K562 (cell line): Measurements from ENCODE around the gene SOCS7. TPM values are rescaled to one million over a fixed set of nuclear protein-coding genes. Genes with fewer than 3 reads are reported as not detected.

Source experiments
- ATAC-seq: fragments of 200-7000 bp; cut with Tn5 transposase; 3 replicates; pipeline ENCODE4 v1.9.1; 2020; ENCODE audit warnings: moderate library complexity
- BruUV-seq: library from RNA; stranded (reverse); fragments of 400-500 nt; replicated peaks from 2 replicates; lab custom pipeline; 2021; lab: Mats Ljungman, UMichigan
- CTCF ChIA-PET: fragments of 300-600 bp; formaldehyde crosslinking; extraction: SDS; loops from one replicate; lab custom pipeline; 2021; ENCODE audit warnings: low intra/inter-chr PET ratio; lab: Yijun Ruan, JAX
- POLR2A ChIA-PET: fragments of 300-600, 350-650 bp; sonication (Branson Sonifier 250); formaldehyde crosslinking; extraction: SDS; loops from one replicate; lab custom pipeline; 2021; ENCODE audit warnings: antibody characterized with exemption, inconsistent platforms; lab: Yijun Ruan, JAX
- DNase-seq, 4 experiments: peaks; one replicate each; pipeline versions ENCODE4 v3.0.0 to v3.0.0-alpha.2; 2011 to 2018; ENCODE audit warnings: low spot score in 3 of 4, mixed read lengths in 3 of 4; ENCODE audit errors: extremely low read depth in 1 of 4
- FAIRE-seq: peaks from 2 replicates; lab custom pipeline; 2011; peaks lifted over from hg19 to GRCh38; lab: Jason Lieb, UNC
- H2AFZ ChIP-seq: 2 replicates; pipeline ENCODE4 v1.6.0; 2011; ENCODE audit warnings: low read depth, low read length, control low read depth, inconsistent platforms
- H3K27ac ChIP-seq: fragments of 200-600 bp; 3 replicates; pipeline ENCODE4 v1.8.0; 2011; ENCODE audit warnings: low read depth, mild to moderate bottlenecking, control low read depth, inconsistent platforms, low read length, moderate library complexity, mixed read lengths; ENCODE audit errors: extremely low read depth
- H3K27me3 ChIP-seq, 2 experiments: fragments of 300-600 bp in 1 of 2; 2 replicates in 1 of 2; 3 replicates in 1 of 2; pipeline versions ENCODE4 v1.6.0 to v1.8.0; 2011; ENCODE audit warnings: inconsistent platforms in 2 of 2, low read length in 2 of 2, mild to moderate bottlenecking in 1 of 2, mixed read lengths in 1 of 2, moderate library complexity in 1 of 2; ENCODE audit not compliant: control insufficient read depth in 2 of 2, insufficient read depth in 2 of 2
- H3K36me3 ChIP-seq: fragments of 300-600 bp; 3 replicates; pipeline ENCODE4 v1.8.0; 2011; ENCODE audit warnings: mild to moderate bottlenecking, low read length, inconsistent platforms; ENCODE audit not compliant: control insufficient read depth, insufficient read depth
- H3K4me1 ChIP-seq, 2 experiments: fragments of 200-600 bp in 1 of 2; replicated peaks in 1 of 2; 2 replicates in 1 of 2; 3 replicates in 1 of 2; pipeline versions ENCODE4 v1.5.1 to v1.8.0; 2011; ENCODE audit warnings: inconsistent platforms in 2 of 2, low read length in 2 of 2, mild to moderate bottlenecking in 1 of 2, mixed read lengths in 1 of 2, moderate library complexity in 1 of 2; ENCODE audit not compliant: control insufficient read depth in 2 of 2, insufficient read depth in 2 of 2
- H3K4me2 ChIP-seq: 2 replicates; pipeline ENCODE4 v1.6.1; 2011; ENCODE audit warnings: low read length, control low read depth, inconsistent platforms, mixed read lengths; ENCODE audit not compliant: insufficient read depth
- H3K4me3 ChIP-seq: fragments of 200-600 bp; sonication (generic), shearing (Covaris generic); 2 replicates; pipeline ENCODE4 v1.5.1; 2016; ENCODE audit warnings: control low read depth, inconsistent platforms
- H3K79me2 ChIP-seq: fragments of 200-600 bp; 3 replicates; pipeline ENCODE4 v1.8.0; 2011; ENCODE audit warnings: low read length, inconsistent platforms; ENCODE audit not compliant: control insufficient read depth, insufficient read depth
- H3K9ac ChIP-seq, 2 experiments: 2 replicates each; pipeline versions ENCODE4 v1.6.0 to v1.6.1; 2011; ENCODE audit warnings: low read depth in 2 of 2, low read length in 2 of 2, control low read depth in 1 of 2, inconsistent platforms in 1 of 2, mild to moderate bottlenecking in 1 of 2, mixed read lengths in 1 of 2; ENCODE audit not compliant: insufficient read depth in 1 of 2
- H3K9me1 ChIP-seq: one replicate; pipeline ENCODE4 v1.6.0; 2011; ENCODE audit warnings: inconsistent platforms, mild to moderate bottlenecking, low read length, moderate library complexity; ENCODE audit not compliant: control insufficient read depth, insufficient read depth
- H3K9me3 ChIP-seq: replicated peaks from 2 replicates; pipeline ENCODE4 v1.5.1; 2011; ENCODE audit warnings: low read depth, low read length, inconsistent platforms; ENCODE audit not compliant: control insufficient read depth, insufficient read depth
- H4K20me1 ChIP-seq: replicated peaks from 2 replicates; pipeline ENCODE4 v1.6.1; 2011; ENCODE audit warnings: low read length, inconsistent platforms, mixed read lengths; ENCODE audit not compliant: control insufficient read depth, insufficient read depth
- RFX1 ChIP-seq: fragments of 450-650 bp; IDR thresholded peaks from 2 replicates; pipeline ENCODE4 v1.6.1; 2016; ENCODE audit warnings: mild to moderate bottlenecking, moderate library complexity
- TCFL5 ChIP-seq: fragments of 250-450 bp; sonication (Bioruptor Pico); conservative IDR thresholded peaks from 2 replicates; pipeline ENCODE4 v1.6.1; 2021; ENCODE audit warnings: mild to moderate bottlenecking, moderate library complexity, matching md5 sums
- ZBTB17 ChIP-seq: fragments of 450-650 bp; formaldehyde crosslinking; IDR thresholded peaks from 2 replicates; pipeline ENCODE4 v1.4.0; 2020; ENCODE audit warnings: mild to moderate bottlenecking
- ZC3H11A ChIP-seq: IDR thresholded peaks from 2 replicates; pipeline ENCODE4 v1.6.1; 2012; ENCODE audit warnings: low read depth, low read length, improper control_type of control experiment
- ZFP30 ChIP-seq: fragments of 250-450 bp; sonication (Bioruptor Pico); IDR thresholded peaks from 2 replicates; pipeline ENCODE4 v1.8.0; 2022; ENCODE audit warnings: moderate library complexity, mild to moderate bottlenecking, inconsistent platforms, borderline replicate concordance
- ZNF436 ChIP-seq: fragments of 250-450, 450-650 bp; sonication (Bioruptor Pico); formaldehyde crosslinking; IDR thresholded peaks from 2 replicates; pipeline ENCODE4 v1.7.0; 2020; ENCODE audit warnings: mild to moderate bottlenecking
- WGBS: fragments of 100-300 bp; shearing (Covaris generic); methylation state at CpG from one replicate; pipeline ENCODE4 v1.1.6; 2016; ENCODE audit warnings: low coverage, mixed read lengths; ENCODE audit not compliant: insufficient coverage; ENCODE audit errors: missing lambda C conversion rate; 5-methylcytosine and 5-hydroxymethylcytosine counted together
- in situ Hi-C: fragments of 300-500 bp; cut with MboI; formaldehyde crosslinking; loops from 4 replicates; pipeline ENCODE4 v1.15.0; 2018; ENCODE audit warnings: inconsistent platforms, mixed read lengths
- intact Hi-C: fragments of 100-400 bp; cut with micrococcal nuclease; formaldehyde crosslinking; loops from 2 replicates; pipeline ENCODE4 v1.14.2; 2022
- polyA plus RNA-seq, 8 experiments: library from polyadenylated mRNA; depleted of rRNA in 4 of 8; stranded (reverse) in 5 of 8; unstranded in 3 of 8; fragments of >200 nt; fragmentation: Nextera tagmentation in 2 of 8; fragmentation: Illumina TruSeq in 1 of 8; extraction: Ambion mirVana in 2 of 8; extraction: Trizol in 1 of 8; gene quantifications; 2 replicates each; pipeline versions ENCODE4 v1.2.1 to v1.2.3, GENCODE V29; 2011 to 2014; ENCODE audit warnings: inconsistent platforms in 1 of 8, missing spikeins in 1 of 8
- total RNA-seq, 7 experiments: library from RNA; depleted of rRNA in 6 of 7; stranded (reverse); fragments of >200 nt in 6 of 7; fragmentation: Illumina TruSeq in 2 of 7; extraction: Trizol in 2 of 7; gene quantifications; 2 replicates each; pipeline versions ENCODE4 v1.2.1 to v1.2.3, GENCODE V29; 2011 to 2021; ENCODE audit warnings: low replicate concordance in 1 of 7
- TF ChIP-seq, protein P1 (sequence below): fragments of 450-650 bp; IDR thresholded peaks from 2 replicates; pipeline ENCODE4 v1.6.1; 2016; ENCODE audit warnings: borderline replicate concordance

SOCS7 gene
- total and polyA plus RNA-seq, 9 of the 15 experiments (the other 6 are each of a cell fraction or from before 2014, with no cell fraction given) = 0.94 to 14.5 (median 8.2) TPM

DNA sequence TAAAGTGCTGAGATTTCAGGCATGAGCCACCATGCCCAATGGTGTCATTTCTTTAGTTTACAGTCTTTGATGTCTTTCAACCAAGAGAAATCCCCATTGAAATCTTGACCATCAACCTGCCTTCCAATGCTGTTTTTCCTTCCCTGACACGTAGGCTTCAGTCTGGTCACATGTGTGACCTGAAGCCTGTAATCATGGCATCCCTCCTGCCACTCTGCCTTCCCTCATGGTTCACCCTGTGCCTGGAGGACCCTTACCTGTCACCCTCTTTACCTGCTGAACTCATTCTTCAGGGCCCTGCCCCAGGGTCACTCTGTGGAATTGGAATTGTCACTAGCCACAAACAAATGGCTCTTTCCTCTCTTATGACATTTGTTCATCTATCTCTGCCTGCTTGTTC, 58.6 kb downstream of the SOCS7 start (continued):
- TF ChIP-seq ZC3H11A = no peak
- no peak for TF ChIP-seq ZFP30
- TF ChIP-seq RFX1 = no peak
- TF ChIP-seq, protein P1, sequence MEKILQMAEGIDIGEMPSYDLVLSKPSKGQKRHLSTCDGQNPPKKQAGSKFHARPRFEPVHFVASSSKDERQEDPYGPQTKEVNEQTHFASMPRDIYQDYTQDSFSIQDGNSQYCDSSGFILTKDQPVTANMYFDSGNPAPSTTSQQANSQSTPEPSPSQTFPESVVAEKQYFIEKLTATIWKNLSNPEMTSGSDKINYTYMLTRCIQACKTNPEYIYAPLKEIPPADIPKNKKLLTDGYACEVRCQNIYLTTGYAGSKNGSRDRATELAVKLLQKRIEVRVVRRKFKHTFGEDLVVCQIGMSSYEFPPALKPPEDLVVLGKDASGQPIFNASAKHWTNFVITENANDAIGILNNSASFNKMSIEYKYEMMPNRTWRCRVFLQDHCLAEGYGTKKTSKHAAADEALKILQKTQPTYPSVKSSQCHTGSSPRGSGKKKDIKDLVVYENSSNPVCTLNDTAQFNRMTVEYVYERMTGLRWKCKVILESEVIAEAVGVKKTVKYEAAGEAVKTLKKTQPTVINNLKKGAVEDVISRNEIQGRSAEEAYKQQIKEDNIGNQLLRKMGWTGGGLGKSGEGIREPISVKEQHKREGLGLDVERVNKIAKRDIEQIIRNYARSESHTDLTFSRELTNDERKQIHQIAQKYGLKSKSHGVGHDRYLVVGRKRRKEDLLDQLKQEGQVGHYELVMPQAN = no peak
- TF ChIP-seq TCFL5 = no peak

DNA sequence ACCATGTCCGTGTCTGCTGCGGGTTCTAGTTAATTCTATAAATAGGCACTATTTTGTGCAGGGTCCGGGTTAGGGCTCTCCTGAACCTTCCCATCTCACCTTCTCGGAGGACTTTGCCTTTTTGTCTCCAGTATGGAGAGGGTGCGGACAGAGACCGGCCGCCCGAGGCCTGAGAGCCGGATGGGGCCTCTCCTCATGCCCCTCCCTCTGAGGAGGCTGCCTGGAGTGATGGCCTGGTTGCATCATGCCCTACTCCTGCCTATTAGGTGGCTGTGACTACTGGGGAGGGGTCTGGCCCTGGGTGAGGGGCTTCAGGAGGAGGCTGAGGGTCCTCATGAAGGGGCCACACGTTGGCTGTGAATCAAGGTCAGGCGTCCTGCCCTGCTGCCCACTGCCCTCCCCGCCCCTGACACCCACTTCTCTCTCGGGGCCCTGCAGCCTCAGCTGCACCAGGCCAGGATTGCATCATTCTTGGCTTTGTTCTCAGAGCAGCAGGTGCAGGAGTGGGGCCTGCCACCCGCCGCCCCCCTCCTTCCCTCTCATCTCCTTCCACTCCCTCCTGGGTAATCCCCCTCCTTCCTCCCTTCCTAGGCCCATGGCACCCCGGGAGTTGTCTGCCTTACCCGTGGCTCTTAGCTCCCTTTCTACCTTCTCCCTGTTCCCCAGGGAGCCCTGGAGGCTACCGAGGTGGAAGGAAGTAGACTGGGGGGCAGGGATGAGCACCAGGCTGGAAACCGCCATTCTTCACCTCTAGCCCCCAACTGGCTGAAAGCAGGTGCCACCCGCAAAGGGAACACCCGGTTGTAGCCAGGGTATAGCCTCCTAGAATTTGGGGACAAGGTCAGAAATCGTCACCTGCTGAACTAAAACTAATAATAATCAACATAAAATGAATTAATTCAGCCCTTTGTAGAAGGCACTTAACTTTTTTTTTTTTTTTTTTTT, 63.9 kb downstream of the SOCS7 start:
- Histone ChIP-seq H3K9ac (peak overlapping the region; percentile 24 to 60; a peak in 3 of 4 replicates), H3K4me3 (no peak overlapping the region), H3K27me3 (peaks cover 11 to 34% of the 10 kb centered on the region in 2 experiments; a peak in 4 of 5 replicates), H3K36me3 (no peaks in the 10 kb centered on the region), H3K9me3 (no peaks in the 10 kb centered on the region), H3K27ac (no peak overlapping the region; the same call in 2 of the 3 replicates), H3K9me1 (no peaks in the 10 kb centered on the region), H3K4me1 (peaks cover 30 to 41% of the 10 kb centered on the region in 2 experiments), H2AFZ (peak overlapping the region; percentile 54; the same call in 1 of the 2 replicates), H3K79me2 (no peaks in the 10 kb centered on the region), H4K20me1 (peaks cover 8% of the 10 kb centered on the region), H3K4me2 (peak overlapping the region; percentile 55)
- CTCF ChIA-PET = interaction anchor here (1.6 to 4.2 kb wide), 3 partner anchors 65 to 82 kb away, joined by 3 to 42 read pairs (median 20); partner anchors contain the start of gene SOCS7
- no TSS peak for BruUV-seq
- 25% methylated on average over 14 of the region's 22 CpGs for WGBS
- POLR2A ChIA-PET = interaction anchor here (0.6 to 1.5 kb wide), 9 partner anchors 8 to 66 kb away, joined by 3 to 8 read pairs (median 4); partner anchors contain the start of gene SOCS7
- in situ Hi-C loops (no loop called here), intact Hi-C loops (no loop called here)
- FAIRE-seq (no peak), ATAC-seq (peak; percentile 87), DNase-seq (peak in 1 of 4 experiments; percentile 37)
- TF ChIP-seq ZBTB17 (CRISPR knock-in tag) (0 out of 2 replicates have a peak, but pooled peaks have one; percentile 55), ZNF436 (no peak)
